ENCODE measurements around the gene FMNL2.

The FMNL2 gene

GRCh38 chr2:152426801-152427200 is 91.8 kb downstream of the FMNL2 start:
- DNase-seq (ENCODE audit: low read depth in 2 of 2), result no peak

DNA sequence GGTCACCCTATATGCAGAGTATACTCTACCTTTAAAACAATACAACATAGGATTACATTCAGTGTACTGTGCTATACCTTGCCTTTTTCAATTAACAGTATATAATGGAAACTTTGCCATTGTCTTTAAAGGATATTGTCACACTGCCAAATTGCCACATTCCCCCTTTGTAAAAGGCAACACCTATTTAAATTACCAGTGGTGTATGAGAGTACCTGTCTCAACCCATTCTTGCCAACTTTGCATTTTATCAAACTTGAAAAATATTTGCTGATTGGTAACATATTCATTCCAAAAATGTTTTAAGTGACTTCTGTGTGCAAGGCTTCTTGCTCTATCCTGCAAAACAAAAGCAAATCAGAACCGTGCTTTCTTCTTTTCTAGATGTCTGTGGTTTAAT is 92.9 kb downstream of the FMNL2 start:
- no peak for DNase-seq (ENCODE audit: low read depth in 2 of 2)

DNA sequence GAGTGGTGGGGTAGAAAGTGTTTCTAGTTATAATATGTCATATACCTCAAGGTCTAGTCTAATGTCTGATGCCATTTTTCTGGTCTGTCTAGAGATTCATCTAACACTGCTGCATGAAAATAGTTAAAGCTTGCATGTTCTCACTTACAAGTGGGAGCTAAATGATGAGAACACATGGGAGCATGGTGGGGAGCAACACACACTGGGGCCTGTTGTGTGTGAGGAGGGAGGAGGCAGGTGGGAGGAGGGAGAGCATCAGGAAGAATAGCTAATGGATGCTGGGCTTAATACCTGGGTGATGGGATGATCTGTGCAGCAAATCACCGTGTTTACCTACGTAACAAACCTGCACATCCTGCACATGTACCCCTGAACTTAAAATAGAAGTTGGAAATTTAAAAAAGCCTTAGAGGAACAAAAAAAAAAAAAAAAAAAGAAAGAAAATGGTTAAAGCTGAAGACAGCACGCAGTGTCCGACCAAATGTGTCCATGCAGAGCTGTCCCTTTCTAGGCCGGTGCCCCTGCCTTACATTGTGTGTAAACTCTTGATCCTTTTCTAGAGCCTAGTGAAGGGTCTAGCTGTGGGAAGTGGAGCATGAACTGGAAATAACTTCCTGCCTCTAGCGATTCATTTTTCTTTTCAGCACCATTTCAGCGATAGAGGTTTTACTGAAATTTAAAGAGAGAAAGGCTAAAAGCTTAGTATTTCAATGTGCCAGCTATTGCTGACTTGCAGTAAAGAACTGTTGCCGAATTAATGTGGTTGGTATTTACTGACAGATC is 94.0 kb downstream of the FMNL2 start:
- DNase-seq (ENCODE audit: low read depth in 2 of 2), result no peak

DNA sequence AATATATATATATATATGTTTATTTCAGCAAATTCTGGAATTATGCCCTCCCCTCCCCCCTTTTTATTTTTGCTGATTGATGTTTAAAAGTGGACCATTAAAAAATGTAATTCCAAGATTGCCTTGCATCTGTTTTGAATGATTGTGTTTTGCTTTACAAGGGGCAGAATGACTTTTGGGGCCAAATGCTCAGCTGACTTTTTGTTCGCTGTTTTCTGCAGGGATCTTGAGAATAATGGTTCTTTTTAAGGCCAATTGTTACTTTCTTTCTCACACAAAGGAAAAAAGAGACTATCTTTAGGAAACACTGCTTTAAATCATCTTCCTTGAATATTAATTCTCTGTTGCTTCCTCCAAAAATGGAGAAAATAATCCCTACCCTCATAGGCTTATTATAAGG is 95.9 kb downstream of the FMNL2 start:
- DNase-seq (ENCODE audit: low read depth in 2 of 2), result no peak

GRCh38 chr2:152431370-152432098 is 96.6 kb downstream of the FMNL2 start:
- no peak for DNase-seq (ENCODE audit: low read depth in 2 of 2)

DNA sequence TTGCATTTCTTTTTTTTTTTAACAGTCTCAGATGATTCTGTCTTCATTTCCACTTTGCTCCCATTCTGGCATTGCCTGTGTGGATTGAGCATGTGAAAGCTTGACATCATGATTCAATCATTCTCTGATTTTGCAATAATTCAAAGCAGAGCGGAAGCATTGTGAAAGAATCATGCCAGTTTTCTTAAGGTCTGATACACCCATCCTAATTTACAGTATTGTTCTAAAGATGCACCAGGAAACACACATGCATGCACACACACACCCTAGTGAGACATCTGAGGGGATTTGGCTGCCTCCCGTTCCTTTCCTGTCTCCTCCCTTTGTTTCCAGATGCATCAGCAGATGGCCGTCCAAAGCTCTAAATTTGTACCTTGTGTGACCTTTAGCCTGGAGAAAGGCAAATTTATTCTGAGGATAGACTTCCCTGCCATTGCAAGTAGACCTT is 97.3 kb downstream of the FMNL2 start:
- no peak for DNase-seq (ENCODE audit: low read depth in 2 of 2)

DNA sequence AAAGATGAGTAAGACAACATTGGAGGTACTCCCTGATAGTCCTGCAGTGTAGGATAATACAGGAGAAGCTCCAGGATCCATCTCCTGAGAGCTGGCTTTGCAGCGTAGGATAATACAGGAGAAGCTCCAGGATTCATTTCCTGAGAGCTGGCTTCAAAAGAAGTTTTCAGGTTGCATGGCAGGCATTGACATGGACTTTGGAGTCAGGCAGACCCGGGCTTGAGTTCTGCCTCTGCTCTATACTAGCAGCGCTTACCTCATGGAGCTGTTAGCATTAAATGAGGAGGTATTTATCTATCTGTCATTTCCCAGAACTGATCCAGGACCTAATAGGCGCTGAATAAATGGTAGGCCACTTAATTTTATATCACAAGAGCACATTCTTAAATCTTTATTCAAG is 97.8 kb downstream of the FMNL2 start:
- no peak for DNase-seq (ENCODE audit: low read depth in 2 of 2)

- DNase-seq (ENCODE audit: low read depth in 2 of 2), result no peak
Measured at GRCh38 chr2:152433289-152433688, 98.3 kb downstream of the FMNL2 start.

GRCh38 chr2:152433791-152434190 is 98.8 kb downstream of the FMNL2 start:
- DNase-seq (ENCODE audit: low read depth in 2 of 2), result no peak

DNA sequence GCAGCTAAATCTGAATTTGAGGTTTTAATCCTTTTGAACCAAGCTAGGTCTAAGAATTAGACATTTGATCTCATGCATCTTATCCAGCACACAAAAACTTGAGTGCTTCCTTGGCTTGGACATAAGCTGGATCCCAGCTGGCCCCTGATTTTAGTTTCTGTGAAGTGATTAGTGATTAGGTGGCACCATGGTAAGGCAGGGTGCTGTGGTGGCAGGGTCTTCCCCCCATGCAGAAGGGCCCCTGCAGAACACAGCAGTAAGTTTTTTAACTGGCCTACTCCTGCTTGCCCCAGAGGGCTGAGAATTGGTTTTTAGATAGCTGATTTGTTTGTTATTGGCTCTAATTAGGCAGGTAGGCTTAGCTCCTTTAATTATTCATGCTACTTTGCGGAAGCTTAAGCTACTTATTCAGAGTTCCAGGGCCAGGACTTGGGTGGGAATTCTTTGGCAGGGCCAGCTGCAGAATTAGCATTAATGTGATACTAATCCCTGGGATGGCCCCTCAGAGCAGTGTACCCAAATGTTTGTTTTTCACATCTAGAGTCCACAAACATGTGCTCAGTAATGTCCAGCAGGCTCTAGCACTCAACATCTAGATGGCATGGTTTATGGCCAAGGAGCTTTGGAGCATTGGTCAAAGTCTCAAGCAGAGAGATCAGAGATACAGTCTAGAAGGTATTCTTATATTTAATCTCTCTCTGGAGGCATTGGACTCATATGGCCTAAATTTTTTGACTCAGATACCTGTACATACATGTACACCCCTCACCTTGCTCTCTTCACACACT is 99.6 kb downstream of the FMNL2 start:
- no peak for DNase-seq (ENCODE audit: low read depth in 2 of 2)

DNA sequence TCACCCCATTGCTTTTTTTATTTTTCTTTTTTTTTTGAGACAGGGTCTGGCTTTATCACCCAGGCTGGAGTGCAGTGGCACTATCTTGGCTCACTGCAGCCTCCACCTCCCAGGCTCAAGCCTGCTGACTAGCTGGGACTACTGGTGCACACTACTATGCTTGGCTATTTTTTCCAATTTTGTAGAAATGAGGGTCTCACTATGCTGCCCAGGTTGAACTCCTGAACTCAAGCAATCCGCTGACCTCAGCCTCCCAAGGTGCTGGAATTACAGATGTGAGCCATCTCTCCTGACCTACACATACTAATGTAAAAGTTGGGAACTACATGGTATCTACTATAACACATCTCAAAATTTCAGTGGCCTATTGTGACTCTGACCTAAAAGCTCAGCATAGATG is 101.2 kb downstream of the FMNL2 start:
- no peak for DNase-seq (ENCODE audit: low read depth in 2 of 2)

DNA sequence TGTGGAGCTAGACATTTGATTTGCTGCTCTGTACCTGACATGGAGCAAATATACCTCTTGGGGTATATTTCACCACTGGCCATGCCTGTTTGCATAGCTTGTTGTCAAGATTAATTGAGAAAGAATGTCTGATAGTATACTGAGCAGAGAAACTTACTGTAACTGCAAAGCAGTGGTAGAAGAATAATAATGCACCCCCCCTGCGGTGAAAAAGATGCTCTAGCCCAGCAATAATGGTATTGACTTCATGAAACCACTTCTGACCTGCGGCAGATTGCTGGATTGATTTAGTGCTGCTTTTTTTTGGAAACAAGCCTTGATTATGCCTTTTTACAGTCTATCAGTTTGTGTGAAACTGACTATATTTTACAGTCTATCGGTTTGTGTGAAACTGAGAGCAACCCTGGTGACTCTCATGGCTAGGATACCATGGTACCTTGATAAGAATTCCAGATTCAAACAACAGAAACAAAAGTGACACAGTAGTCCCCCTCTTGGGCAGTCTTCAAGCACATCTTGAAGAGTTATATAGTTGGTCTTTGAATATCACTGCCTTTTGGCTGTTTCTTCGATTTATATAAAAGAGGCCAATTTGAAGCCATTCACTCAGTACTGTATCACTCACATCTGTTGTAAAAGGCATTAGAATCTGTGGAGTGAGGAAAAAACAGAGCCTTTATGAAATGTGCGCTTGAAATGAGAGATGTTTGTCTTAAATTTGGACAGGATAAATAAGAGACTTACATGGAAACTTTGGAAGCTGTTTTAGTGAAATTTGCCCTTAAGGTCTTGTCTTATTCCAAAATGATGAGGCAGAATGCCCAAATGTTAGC is 102.5 kb downstream of the FMNL2 start:
- DNase-seq (ENCODE audit: low read depth in 2 of 2), result no peak

- DNase-seq (ENCODE audit: low read depth in 2 of 2), result no peak
Measured at GRCh38 chr2:152440049-152440448, 105.1 kb downstream of the FMNL2 start.

DNA sequence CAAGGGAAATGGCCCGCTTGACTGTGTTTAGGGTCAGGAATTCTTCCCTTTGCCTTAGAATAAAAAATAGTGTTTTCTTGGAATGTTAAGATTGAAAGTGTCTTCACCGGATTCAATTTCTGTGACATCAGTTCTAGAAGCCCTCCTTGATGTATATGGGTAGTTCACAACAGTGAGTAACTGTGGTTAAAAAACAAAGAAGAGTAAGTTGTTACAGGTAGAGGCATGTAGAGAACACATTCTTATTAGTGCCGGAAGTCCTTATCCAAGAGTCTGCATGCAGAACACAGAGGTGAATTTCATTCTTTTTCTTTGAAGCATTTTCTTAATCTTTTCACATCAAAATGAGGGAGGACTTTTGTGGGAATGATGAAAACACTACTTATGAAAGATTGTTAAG is 105.5 kb downstream of the FMNL2 start:
- DNase-seq (ENCODE audit: low read depth in 2 of 2), result no peak

- DNase-seq (ENCODE audit: low read depth in 2 of 2), result no peak
Measured at GRCh38 chr2:152441961-152442360, 107.0 kb downstream of the FMNL2 start.

DNA sequence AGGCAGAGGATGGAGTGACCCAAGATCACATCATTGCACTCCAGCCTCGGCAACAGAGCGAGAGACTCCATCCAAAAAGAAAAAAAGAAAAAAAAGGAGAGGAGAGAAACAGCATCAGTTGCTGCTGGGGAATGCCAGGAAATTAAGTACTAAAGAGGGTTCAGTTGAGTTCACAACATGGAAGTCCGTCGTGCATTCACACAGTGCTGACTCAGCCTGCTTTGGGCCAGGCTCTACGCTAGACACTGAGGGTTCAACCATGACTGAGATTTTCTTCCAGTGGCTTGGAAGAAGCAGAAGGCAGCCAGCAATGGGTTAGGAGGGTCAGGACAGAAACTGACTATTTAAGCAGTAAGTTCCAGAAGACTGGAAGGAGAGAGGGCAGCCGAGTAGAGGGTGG is 108.8 kb downstream of the FMNL2 start:
- DNase-seq (ENCODE audit: low read depth in 2 of 2), result no peak

DNA sequence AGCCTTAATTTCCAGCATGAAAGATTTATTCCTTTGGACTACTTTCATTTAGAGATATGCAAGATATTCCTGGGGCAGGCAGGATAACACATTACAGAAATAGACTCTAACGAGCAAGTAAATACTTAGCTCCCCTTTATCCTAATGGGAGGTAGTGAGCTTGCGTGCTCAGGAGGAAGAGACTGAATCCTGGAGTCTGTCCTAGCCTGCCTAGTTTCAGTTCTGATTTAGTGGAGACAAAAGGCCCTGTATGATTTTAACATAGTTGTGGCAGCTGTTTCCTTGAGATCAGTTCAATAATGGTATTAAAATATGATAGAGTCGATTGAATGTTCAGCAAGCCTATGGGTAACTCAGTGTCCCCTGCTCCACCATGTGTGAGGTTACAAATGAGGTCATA is 109.5 kb downstream of the FMNL2 start:
- no peak for DNase-seq (ENCODE audit: low read depth in 2 of 2)

- no peak for DNase-seq (ENCODE audit: low read depth in 2 of 2)
Measured at GRCh38 chr2:152445375-152445774, 110.4 kb downstream of the FMNL2 start.

DNA sequence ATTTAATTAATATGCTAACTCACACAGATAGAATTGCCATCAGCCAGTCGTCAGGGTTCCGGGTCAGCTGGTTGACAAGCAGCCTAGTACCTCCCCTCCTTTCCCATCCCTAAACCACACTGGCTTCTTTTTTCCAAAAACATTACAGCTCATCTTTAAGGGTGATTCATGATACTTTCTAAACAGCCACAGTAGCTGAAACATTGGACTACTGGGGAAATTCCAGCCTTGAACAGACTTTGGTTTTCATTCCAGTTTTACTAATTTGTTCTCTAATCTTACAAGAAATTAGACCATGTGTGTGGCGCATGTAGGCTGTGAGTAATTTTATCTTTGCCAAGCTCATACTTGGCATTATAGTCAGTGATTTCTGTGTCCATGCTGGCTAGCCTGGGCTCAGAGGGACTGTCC is 110.8 kb downstream of the FMNL2 start:
- DNase-seq (ENCODE audit: low read depth in 2 of 2), result no peak

- DNase-seq (ENCODE audit: low read depth in 2 of 2), result no peak
Measured at GRCh38 chr2:152446213-152446612, 111.2 kb downstream of the FMNL2 start.

GRCh38 chr2:152447897-152448296 is 112.9 kb downstream of the FMNL2 start:
- no peak for DNase-seq (ENCODE audit: low read depth in 2 of 2)

- no peak for DNase-seq (ENCODE audit: low read depth in 2 of 2)
Measured at GRCh38 chr2:152448606-152449005, 113.6 kb downstream of the FMNL2 start.

Measured in activated CD8-positive, alpha-beta memory T cell treated with anti-CD3 and anti-CD28 coated beads for 4 hours (primary cell).